Measurements from ENCODE around the gene METTL15.
"Not testable (repeated sequence)": the region's sequence is repeated elsewhere in the genome, so short reads cannot be mapped to it uniquely, and the experiment has no call there.

METTL15 gene

DNA sequence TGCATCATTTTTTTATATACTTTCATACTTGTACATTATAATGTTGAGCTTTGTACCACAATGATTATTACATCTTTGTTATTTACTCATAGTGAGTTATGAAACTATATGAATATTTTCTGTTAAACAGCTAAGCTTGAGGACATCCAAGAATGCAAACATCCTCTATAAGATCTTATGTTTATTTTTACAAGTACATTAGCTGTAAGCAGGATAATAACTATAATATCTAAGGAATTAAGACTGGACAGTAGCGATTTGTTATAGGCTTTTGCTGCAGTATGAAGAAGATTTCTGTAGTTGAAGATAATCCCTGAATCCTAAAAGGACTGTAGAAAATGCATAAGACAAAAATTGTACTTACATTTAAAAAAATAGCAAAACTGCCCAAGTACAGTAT is 176.0 kb downstream of the METTL15 start:
- no peak for ATAC-seq
- TF ChIP-seq BACH2 (CRISPR knock-in tag; IDR thresholded peaks at IDR 0.05; ENCODE audit: borderline replicate concordance) (no peak), ZNF565 (CRISPR knock-in tag; conservative IDR thresholded peaks at IDR 0.05; ENCODE audit: low read depth) (no peak), SNAI2 (CRISPR knock-in tag; IDR thresholded peaks at IDR 0.05) (no peak), ZC3H10 (CRISPR knock-in tag; IDR thresholded peaks at IDR 0.05) (no peak), ZNF8 (CRISPR knock-in tag; IDR thresholded peaks at IDR 0.05) (no peak), ESRRG (CRISPR knock-in tag; IDR thresholded peaks at IDR 0.05) (no peak), TCF4 (CRISPR knock-in tag; IDR thresholded peaks at IDR 0.05; ENCODE audit: borderline replicate concordance) (no peak), TOX (CRISPR knock-in tag; IDR thresholded peaks at IDR 0.05; ENCODE audit: borderline replicate concordance) (no peak)
- TF ChIP-seq, protein P1, sequence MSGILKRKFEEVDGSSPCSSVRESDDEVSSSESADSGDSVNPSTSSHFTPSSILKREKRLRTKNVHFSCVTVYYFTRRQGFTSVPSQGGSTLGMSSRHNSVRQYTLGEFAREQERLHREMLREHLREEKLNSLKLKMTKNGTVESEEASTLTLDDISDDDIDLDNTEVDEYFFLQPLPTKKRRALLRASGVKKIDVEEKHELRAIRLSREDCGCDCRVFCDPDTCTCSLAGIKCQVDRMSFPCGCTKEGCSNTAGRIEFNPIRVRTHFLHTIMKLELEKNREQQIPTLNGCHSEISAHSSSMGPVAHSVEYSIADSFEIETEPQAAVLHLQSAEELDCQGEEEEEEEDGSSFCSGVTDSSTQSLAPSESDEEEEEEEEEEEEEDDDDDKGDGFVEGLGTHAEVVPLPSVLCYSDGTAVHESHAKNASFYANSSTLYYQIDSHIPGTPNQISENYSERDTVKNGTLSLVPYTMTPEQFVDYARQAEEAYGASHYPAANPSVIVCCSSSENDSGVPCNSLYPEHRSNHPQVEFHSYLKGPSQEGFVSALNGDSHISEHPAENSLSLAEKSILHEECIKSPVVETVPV (CRISPR knock-in tag; IDR thresholded peaks at IDR 0.05), result no peak
- TF ChIP-seq, protein P2, sequence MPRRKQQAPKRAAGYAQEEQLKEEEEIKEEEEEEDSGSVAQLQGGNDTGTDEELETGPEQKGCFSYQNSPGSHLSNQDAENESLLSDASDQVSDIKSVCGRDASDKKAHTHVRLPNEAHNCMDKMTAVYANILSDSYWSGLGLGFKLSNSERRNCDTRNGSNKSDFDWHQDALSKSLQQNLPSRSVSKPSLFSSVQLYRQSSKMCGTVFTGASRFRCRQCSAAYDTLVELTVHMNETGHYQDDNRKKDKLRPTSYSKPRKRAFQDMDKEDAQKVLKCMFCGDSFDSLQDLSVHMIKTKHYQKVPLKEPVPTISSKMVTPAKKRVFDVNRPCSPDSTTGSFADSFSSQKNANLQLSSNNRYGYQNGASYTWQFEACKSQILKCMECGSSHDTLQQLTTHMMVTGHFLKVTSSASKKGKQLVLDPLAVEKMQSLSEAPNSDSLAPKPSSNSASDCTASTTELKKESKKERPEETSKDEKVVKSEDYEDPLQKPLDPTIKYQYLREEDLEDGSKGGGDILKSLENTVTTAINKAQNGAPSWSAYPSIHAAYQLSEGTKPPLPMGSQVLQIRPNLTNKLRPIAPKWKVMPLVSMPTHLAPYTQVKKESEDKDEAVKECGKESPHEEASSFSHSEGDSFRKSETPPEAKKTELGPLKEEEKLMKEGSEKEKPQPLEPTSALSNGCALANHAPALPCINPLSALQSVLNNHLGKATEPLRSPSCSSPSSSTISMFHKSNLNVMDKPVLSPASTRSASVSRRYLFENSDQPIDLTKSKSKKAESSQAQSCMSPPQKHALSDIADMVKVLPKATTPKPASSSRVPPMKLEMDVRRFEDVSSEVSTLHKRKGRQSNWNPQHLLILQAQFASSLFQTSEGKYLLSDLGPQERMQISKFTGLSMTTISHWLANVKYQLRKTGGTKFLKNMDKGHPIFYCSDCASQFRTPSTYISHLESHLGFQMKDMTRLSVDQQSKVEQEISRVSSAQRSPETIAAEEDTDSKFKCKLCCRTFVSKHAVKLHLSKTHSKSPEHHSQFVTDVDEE (CRISPR knock-in tag; IDR thresholded peaks at IDR 0.05), result no peak
- TF ChIP-seq, protein P3, sequence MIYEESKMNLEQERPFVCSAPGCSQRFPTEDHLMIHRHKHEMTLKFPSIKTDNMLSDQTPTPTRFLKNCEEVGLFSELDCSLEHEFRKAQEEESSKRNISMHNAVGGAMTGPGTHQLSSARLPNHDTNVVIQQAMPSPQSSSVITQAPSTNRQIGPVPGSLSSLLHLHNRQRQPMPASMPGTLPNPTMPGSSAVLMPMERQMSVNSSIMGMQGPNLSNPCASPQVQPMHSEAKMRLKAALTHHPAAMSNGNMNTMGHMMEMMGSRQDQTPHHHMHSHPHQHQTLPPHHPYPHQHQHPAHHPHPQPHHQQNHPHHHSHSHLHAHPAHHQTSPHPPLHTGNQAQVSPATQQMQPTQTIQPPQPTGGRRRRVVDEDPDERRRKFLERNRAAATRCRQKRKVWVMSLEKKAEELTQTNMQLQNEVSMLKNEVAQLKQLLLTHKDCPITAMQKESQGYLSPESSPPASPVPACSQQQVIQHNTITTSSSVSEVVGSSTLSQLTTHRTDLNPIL (CRISPR knock-in tag; IDR thresholded peaks at IDR 0.05; ENCODE audit: low read depth), result no peak

DNA sequence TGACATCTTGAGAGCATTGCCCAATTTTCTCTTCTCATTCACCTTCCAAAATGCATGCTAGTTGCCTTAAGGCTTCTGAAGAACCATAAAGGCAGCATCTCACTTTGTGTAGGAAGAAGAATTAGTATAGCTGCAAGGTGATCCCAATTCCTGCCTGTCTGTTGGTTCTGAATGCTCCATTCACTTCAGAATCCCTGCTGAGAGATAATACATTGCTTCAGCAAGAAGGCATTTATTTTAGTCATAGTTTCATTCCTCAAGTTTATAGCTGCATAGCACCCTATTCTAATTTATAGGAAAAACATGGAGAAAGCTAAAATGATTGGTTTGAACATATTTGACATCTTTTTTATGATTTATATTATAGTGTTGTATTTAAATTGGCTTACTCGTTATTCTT is 181.3 kb downstream of the METTL15 start:
- TF ChIP-seq TCF4 (CRISPR knock-in tag; IDR thresholded peaks at IDR 0.05; ENCODE audit: borderline replicate concordance) (no peak), GLIS3 (CRISPR knock-in tag; IDR thresholded peaks at IDR 0.05) (no peak), TOX (CRISPR knock-in tag; IDR thresholded peaks at IDR 0.05; ENCODE audit: borderline replicate concordance) (no peak), ESRRG (CRISPR knock-in tag; IDR thresholded peaks at IDR 0.05) (no peak)
- no peak for ATAC-seq

DNA sequence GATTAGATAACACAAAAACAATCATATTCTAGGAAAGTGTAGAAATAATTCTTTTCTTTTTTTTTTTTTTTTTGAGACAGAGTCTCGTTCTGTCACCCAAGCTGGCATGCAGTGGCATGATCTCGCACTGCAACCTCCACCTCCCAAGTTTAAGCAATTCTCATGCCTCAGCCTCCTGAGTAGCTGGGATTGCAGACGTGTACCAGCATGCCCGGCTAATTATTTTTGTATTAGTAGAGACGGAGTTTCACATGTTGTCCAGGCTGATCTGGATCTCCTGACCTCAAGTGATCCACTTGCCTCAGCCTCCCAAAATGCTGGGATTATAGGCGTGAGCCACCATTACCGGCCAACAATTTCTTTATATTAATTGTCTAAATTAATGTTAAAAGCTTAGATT is 182.8 kb downstream of the METTL15 start:
- not testable (repeated sequence) for ATAC-seq

DNA sequence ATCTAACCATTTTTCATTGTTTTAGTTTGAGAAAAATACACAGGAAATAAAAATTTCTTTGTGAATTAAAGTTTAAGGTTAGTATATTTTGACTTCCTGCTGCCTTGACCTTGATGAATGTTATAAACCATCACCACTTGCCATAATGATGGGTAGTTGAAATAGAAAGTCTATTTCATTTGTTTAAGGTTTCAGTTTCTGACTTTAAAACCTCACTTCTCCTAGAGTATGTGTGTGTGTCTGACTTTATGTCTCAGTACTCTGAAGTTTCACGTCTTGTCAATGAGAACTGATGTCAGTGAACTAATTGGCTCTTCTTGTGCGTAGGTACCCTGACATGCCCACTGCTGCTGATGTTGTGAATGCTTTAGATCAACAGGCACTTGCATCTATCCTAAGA is 188.2 kb downstream of the METTL15 start:
- no peak for TF ChIP-seq ZC3H10 (CRISPR knock-in tag; IDR thresholded peaks at IDR 0.05)
- TF ChIP-seq TCF4 (CRISPR knock-in tag; IDR thresholded peaks at IDR 0.05; ENCODE audit: borderline replicate concordance), result no peak
- TF ChIP-seq PPARA (CRISPR knock-in tag; IDR thresholded peaks at IDR 0.05; ENCODE audit: borderline replicate concordance), result no peak
- no peak for TF ChIP-seq ISL1 (CRISPR knock-in tag; IDR thresholded peaks at IDR 0.05)
- no peak for TF ChIP-seq ESRRG (CRISPR knock-in tag; IDR thresholded peaks at IDR 0.05)
- ATAC-seq, result no peak

DNA sequence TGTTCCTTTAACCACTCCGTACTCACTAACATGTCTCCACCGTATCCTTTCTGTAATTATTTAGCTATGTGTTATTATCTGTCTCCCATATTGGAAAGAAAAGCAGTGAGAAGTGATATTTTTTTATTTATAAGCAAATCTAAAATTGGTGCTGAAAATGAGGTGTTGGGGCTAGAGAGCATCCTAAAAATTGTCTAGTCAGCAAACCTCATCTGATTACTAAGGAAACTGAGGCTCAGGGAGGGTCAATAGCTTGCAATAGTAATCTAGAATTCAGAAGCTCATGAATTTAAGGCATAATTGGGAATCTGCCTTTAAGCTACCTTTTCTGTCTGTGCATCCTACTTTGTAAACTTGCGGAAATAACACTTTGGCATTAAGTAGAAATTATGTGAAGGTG is 190.0 kb downstream of the METTL15 start:
- no peak for ATAC-seq
- no peak for TF ChIP-seq PPARA (CRISPR knock-in tag; IDR thresholded peaks at IDR 0.05; ENCODE audit: borderline replicate concordance)
- TF ChIP-seq ZNF70 (CRISPR knock-in tag; IDR thresholded peaks at IDR 0.05), result no peak
- TF ChIP-seq OSR1 (CRISPR knock-in tag; IDR thresholded peaks at IDR 0.05), result no peak
- no peak for TF ChIP-seq CSDC2 (CRISPR knock-in tag; IDR thresholded peaks at IDR 0.05)
- no peak for TF ChIP-seq ZNF565 (CRISPR knock-in tag; conservative IDR thresholded peaks at IDR 0.05; ENCODE audit: low read depth)
- no peak for TF ChIP-seq RARB (CRISPR knock-in tag; IDR thresholded peaks at IDR 0.05)
- no peak for TF ChIP-seq ZNF8 (CRISPR knock-in tag; IDR thresholded peaks at IDR 0.05)
- no peak for TF ChIP-seq ZFP30 (CRISPR knock-in tag; IDR thresholded peaks at IDR 0.05)
- TF ChIP-seq ZFP3 (CRISPR knock-in tag; IDR thresholded peaks at IDR 0.05), result no peak
- TF ChIP-seq, protein P4, sequence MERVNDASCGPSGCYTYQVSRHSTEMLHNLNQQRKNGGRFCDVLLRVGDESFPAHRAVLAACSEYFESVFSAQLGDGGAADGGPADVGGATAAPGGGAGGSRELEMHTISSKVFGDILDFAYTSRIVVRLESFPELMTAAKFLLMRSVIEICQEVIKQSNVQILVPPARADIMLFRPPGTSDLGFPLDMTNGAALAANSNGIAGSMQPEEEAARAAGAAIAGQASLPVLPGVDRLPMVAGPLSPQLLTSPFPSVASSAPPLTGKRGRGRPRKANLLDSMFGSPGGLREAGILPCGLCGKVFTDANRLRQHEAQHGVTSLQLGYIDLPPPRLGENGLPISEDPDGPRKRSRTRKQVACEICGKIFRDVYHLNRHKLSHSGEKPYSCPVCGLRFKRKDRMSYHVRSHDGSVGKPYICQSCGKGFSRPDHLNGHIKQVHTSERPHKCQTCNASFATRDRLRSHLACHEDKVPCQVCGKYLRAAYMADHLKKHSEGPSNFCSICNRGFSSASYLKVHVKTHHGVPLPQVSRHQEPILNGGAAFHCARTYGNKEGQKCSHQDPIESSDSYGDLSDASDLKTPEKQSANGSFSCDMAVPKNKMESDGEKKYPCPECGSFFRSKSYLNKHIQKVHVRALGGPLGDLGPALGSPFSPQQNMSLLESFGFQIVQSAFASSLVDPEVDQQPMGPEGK (CRISPR knock-in tag; IDR thresholded peaks at IDR 0.05; ENCODE audit: borderline replicate concordance), result no peak
- no peak for TF ChIP-seq ESRRG (CRISPR knock-in tag; IDR thresholded peaks at IDR 0.05)
- TF ChIP-seq, protein P3 (CRISPR knock-in tag; IDR thresholded peaks at IDR 0.05; ENCODE audit: low read depth), result no peak
- TF ChIP-seq TOX (CRISPR knock-in tag; IDR thresholded peaks at IDR 0.05; ENCODE audit: borderline replicate concordance), result no peak
- no peak for TF ChIP-seq ZC3H10 (CRISPR knock-in tag; IDR thresholded peaks at IDR 0.05)
- no peak for TF ChIP-seq ISL1 (CRISPR knock-in tag; IDR thresholded peaks at IDR 0.05)
- TF ChIP-seq, protein P1 (CRISPR knock-in tag; IDR thresholded peaks at IDR 0.05), result no peak
- no peak for TF ChIP-seq TCF4 (CRISPR knock-in tag; IDR thresholded peaks at IDR 0.05; ENCODE audit: borderline replicate concordance)
- TF ChIP-seq, protein P5, sequence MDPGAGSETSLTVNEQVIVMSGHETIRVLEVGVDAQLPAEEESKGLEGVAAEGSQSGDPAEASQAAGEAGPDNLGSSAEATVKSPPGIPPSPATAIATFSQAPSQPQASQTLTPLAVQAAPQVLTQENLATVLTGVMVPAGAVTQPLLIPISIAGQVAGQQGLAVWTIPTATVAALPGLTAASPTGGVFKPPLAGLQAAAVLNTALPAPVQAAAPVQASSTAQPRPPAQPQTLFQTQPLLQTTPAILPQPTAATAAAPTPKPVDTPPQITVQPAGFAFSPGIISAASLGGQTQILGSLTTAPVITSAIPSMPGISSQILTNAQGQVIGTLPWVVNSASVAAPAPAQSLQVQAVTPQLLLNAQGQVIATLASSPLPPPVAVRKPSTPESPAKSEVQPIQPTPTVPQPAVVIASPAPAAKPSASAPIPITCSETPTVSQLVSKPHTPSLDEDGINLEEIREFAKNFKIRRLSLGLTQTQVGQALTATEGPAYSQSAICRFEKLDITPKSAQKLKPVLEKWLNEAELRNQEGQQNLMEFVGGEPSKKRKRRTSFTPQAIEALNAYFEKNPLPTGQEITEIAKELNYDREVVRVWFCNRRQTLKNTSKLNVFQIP (CRISPR knock-in tag; IDR thresholded peaks at IDR 0.05; ENCODE audit: borderline replicate concordance, low read depth), result no peak
- TF ChIP-seq BACH2 (CRISPR knock-in tag; IDR thresholded peaks at IDR 0.05; ENCODE audit: borderline replicate concordance), result no peak

Measured in SK-N-SH treated with all-trans-retinoic acid at 6 μM for 48 hours (cell line).